Measurements from ENCODE around the gene ZMAT2. TPM values are rescaled to one million over a fixed set of nuclear protein-coding genes. Genes with fewer than 3 reads are reported as not detected.

ZMAT2 gene
- total and polyA plus RNA-seq, 2 donors (not counting 3 experiments of a cell fraction or from before 2014, with no cell fraction given): 49.0 to 58.0 TPM

- CTCF ChIA-PET: no interaction called here
Measured at GRCh38 chr5:140677947-140678346, 22.3 kb upstream of the ZMAT2 start.

More at GRCh38 chr5:140677947-140678346, 22.3 kb upstream of the ZMAT2 start:
- dilution Hi-C loops (cut with MboI; ENCODE audit: extremely low pct_ligation_motif_present, low sequenced_read_pairs) (no loop called here), intact Hi-C loops (cut with micrococcal nuclease) (no loop called here)
- BruUV-seq (replicated peaks): no TSS peak
- Histone ChIP-seq H3K4me3 (replicated peaks in 1 of 3; ENCODE audit: insufficient read depth in 1 of 3, low read depth in 1 of 3, low read length in 3 of 3) (no peak overlapping the region), H3K4me2 (ENCODE audit: insufficient read depth, low read length) (no peak overlapping the region), H2AFZ (ENCODE audit: low read depth, low read length) (no peak overlapping the region), H3K9me1 (replicated peaks; ENCODE audit: control insufficient read depth, extremely low read depth, insufficient read depth, low read length) (no peaks in the 10 kb centered on the region), H3K4me1 (ENCODE audit: control insufficient read depth, extremely low read depth, insufficient read depth, low read length) (peaks cover under 1% of the 10 kb centered on the region), H3K9me3 (replicated peaks; ENCODE audit: control insufficient read depth, insufficient read depth, low read length) (no peaks in the 10 kb centered on the region), H3K79me2 (ENCODE audit: control insufficient read depth, insufficient read depth, low read length) (no peaks in the 10 kb centered on the region), H3K36me3 (ENCODE audit: control insufficient read depth in 2 of 2, extremely low read depth in 1 of 2, insufficient read depth in 2 of 2, low read length in 2 of 2) (peaks cover 27 to 32% of the 10 kb centered on the region in 2 experiments), H3K9ac (replicated peaks; ENCODE audit: extremely low read depth, insufficient read depth, low read length) (no peak overlapping the region), H3K27ac (ENCODE audit: insufficient read depth, low read depth, low read length) (no peak overlapping the region), H4K20me1 (replicated peaks; ENCODE audit: control insufficient read depth, extremely low read depth, insufficient read depth, low read length) (no peaks in the 10 kb centered on the region), H3K27me3 (ENCODE audit: control insufficient read depth in 2 of 2, insufficient read depth in 2 of 2, low read length in 2 of 2) (no peaks in the 10 kb centered on the region)
- POLR2A ChIA-PET: no interaction called here
- FAIRE-seq (no peak), DNase-seq (ENCODE audit: low read depth, low spot score) (no peak)
- TF ChIP-seq GATA2 (IDR thresholded peaks at IDR 0.05; ENCODE audit: insufficient read depth, insufficient read length, low read depth, low read length): no peak
- no peak for TF ChIP-seq POLR2AphosphoS5 (IDR thresholded peaks at IDR 0.05; ENCODE audit: insufficient read depth, low read depth, low read length)
- TF ChIP-seq CTCF (IDR thresholded peaks at IDR 0.05; ENCODE audit: extremely low read depth in 1 of 2, insufficient read depth in 1 of 2, low read depth in 1 of 2, low read length in 2 of 2): no peak
- TF ChIP-seq JUN (IDR thresholded peaks at IDR 0.05; ENCODE audit: borderline replicate concordance, insufficient read depth, insufficient read length, low read depth): no peak
- no peak for TF ChIP-seq POLR2A (IDR thresholded peaks at IDR 0.05; ENCODE audit: low read depth, low read length)
- TF ChIP-seq MAX (IDR thresholded peaks at IDR 0.05; ENCODE audit: insufficient read depth, insufficient read length): no peak
- TF ChIP-seq MYC (IDR thresholded peaks at IDR 0.05; ENCODE audit: low read depth, low read length): no peak
- no peak for TF ChIP-seq EZH2 (IDR thresholded peaks at IDR 0.05; ENCODE audit: borderline replicate concordance, low read depth, low read length, severe bottlenecking)
- TF ChIP-seq FOS (IDR thresholded peaks at IDR 0.05; ENCODE audit: borderline replicate concordance, insufficient read depth, low read length): no peak

Data from endothelial cell of umbilical vein (primary cell).